Measurements from ENCODE around the gene HLA-DQA2.
"Not testable (repeated sequence)": the region's sequence is repeated elsewhere in the genome, so short reads cannot be mapped to it uniquely, and the experiment has no call there.

HLA-DQA2 gene

GRCh38 chr6:32752580-32752979 is 11.4 kb downstream of the HLA-DQA2 start:
- ATAC-seq (ENCODE audit: low read depth) (no peak), DNase-seq (ENCODE audit: low spot score in 2 of 2) (no peak)
- Mint-ChIP-seq H3K4me1 (no peaks in the 10 kb centered on the region), H3K27ac (no peak overlapping the region), H3K4me3 (no peak overlapping the region), H3K9me3 (no peaks in the 10 kb centered on the region), H3K36me3 (no peaks in the 10 kb centered on the region), H3K27me3 (peaks cover 16% of the 10 kb centered on the region)

- Mint-ChIP-seq H3K4me3 (no peak overlapping the region), H3K27me3 (peaks cover 9% of the 10 kb centered on the region), H3K36me3 (no peaks in the 10 kb centered on the region), H3K4me1 (no peaks in the 10 kb centered on the region), H3K27ac (no peak overlapping the region), H3K9me3 (no peaks in the 10 kb centered on the region)
- DNase-seq (ENCODE audit: low spot score in 2 of 2), result no peak
- ATAC-seq (ENCODE audit: low read depth), result no peak
Measured at GRCh38 chr6:32759669-32760068, 18.5 kb downstream of the HLA-DQA2 start.

GRCh38 chr6:32761072-32761471 is 19.9 kb downstream of the HLA-DQA2 start:
- no peak for DNase-seq (ENCODE audit: low spot score in 2 of 2)
- peaks cover 4% of the 10 kb centered on the region for H3K27me3 Mint-ChIP-seq
- H3K4me1 Mint-ChIP-seq, result no peaks in the 10 kb centered on the region
- peak; percentile 80 for ATAC-seq (ENCODE audit: low read depth)
- H3K36me3 Mint-ChIP-seq, result no peaks in the 10 kb centered on the region
- H3K9me3 Mint-ChIP-seq, result no peaks in the 10 kb centered on the region
- H3K4me3 Mint-ChIP-seq, result peak overlapping the region; percentile 73
- H3K27ac Mint-ChIP-seq, result peak overlapping the region; percentile 73

GRCh38 chr6:32761548-32761947 is 20.4 kb downstream of the HLA-DQA2 start:
- H3K27ac Mint-ChIP-seq, result peak overlapping the region; percentile 73
- ATAC-seq (ENCODE audit: low read depth) (no peak), DNase-seq (ENCODE audit: low spot score in 2 of 2) (no peak)
- H3K9me3 Mint-ChIP-seq, result no peaks in the 10 kb centered on the region
- peak overlapping the region; percentile 71 for H3K4me3 Mint-ChIP-seq
- no peaks in the 10 kb centered on the region for H3K4me1 Mint-ChIP-seq
- peaks cover 4% of the 10 kb centered on the region for H3K27me3 Mint-ChIP-seq
- no peaks in the 10 kb centered on the region for H3K36me3 Mint-ChIP-seq

- Mint-ChIP-seq H3K36me3 (no peaks in the 10 kb centered on the region), H3K9me3 (no peaks in the 10 kb centered on the region), H3K4me3 (peak within 1 kb of the TSS; percentile 69), H3K27me3 (peaks cover 9% of the 10 kb centered on the region), H3K27ac (peak within 1 kb of the TSS; percentile 58), H3K4me1 (no peaks in the 10 kb centered on the region)
- no peak for DNase-seq (ENCODE audit: low spot score in 2 of 2)
- ATAC-seq (ENCODE audit: low read depth), result peak; percentile 30
Measured at GRCh38 chr6:32763421-32763820, 22.2 kb downstream of the HLA-DQA2 start, which contains the start of gene HLA-DQB2. TSS of gene HLA-DQB2 (minus strand) at chr6:32763532. CDS start at chr6:32763470, 62 bp downstream.

GRCh38 chr6:32764048-32764447 is 22.9 kb downstream of the HLA-DQA2 start:
- no peak overlapping the region for H3K4me3 Mint-ChIP-seq

GRCh38 chr6:32772656-32773055 is 31.5 kb downstream of the HLA-DQA2 start:
- Mint-ChIP-seq H3K36me3 (no peaks in the 10 kb centered on the region), H3K4me1 (peaks cover 3% of the 10 kb centered on the region), H3K27me3 (peaks cover 4% of the 10 kb centered on the region), H3K4me3 (no peak overlapping the region), H3K9me3 (no peaks in the 10 kb centered on the region), H3K27ac (no peak overlapping the region)
- no peak for ATAC-seq (ENCODE audit: low read depth)
- no peak for DNase-seq (ENCODE audit: low spot score in 2 of 2)

More at GRCh38 chr6:32764048-32764447, 22.9 kb downstream of the HLA-DQA2 start:
- no peaks in the 10 kb centered on the region for H3K9me3 Mint-ChIP-seq
- DNase-seq (ENCODE audit: low spot score in 2 of 2), result no peak
- no peaks in the 10 kb centered on the region for H3K4me1 Mint-ChIP-seq
- H3K27me3 Mint-ChIP-seq, result peaks cover 7% of the 10 kb centered on the region
- no peak overlapping the region for H3K27ac Mint-ChIP-seq
- H3K36me3 Mint-ChIP-seq, result no peaks in the 10 kb centered on the region
- no peak for ATAC-seq (ENCODE audit: low read depth)

- Mint-ChIP-seq H3K9me3 (no peaks in the 10 kb centered on the region), H3K27ac (no peak overlapping the region), H3K27me3 (peaks cover 2% of the 10 kb centered on the region), H3K4me3 (no peak overlapping the region), H3K4me1 (peaks cover 3% of the 10 kb centered on the region), H3K36me3 (no peaks in the 10 kb centered on the region)
- no peak for DNase-seq (ENCODE audit: low spot score in 2 of 2)
- ATAC-seq (ENCODE audit: low read depth), result peak; percentile 86
Measured at GRCh38 chr6:32774426-32774825, 33.2 kb downstream of the HLA-DQA2 start.

- Mint-ChIP-seq H3K27me3 (peaks cover 2% of the 10 kb centered on the region), H3K9me3 (no peaks in the 10 kb centered on the region), H3K4me3 (no peak overlapping the region)
Measured at GRCh38 chr6:32775071-32775470, 33.9 kb downstream of the HLA-DQA2 start.

GRCh38 chr6:32779036-32779435 is 37.8 kb downstream of the HLA-DQA2 start:
- Mint-ChIP-seq H3K4me3 (no peak overlapping the region), H3K9me3 (peaks cover 1% of the 10 kb centered on the region), H3K27ac (no peak overlapping the region), H3K4me1 (peaks cover 7% of the 10 kb centered on the region), H3K36me3 (peaks cover 2% of the 10 kb centered on the region), H3K27me3 (no peaks in the 10 kb centered on the region)
- DNase-seq (ENCODE audit: low spot score in 2 of 2) (no peak), ATAC-seq (ENCODE audit: low read depth) (no peak)

More at GRCh38 chr6:32775071-32775470, 33.9 kb downstream of the HLA-DQA2 start:
- DNase-seq (ENCODE audit: low spot score in 2 of 2) (no peak), ATAC-seq (ENCODE audit: low read depth) (no peak)
- Mint-ChIP-seq H3K36me3 (no peaks in the 10 kb centered on the region), H3K27ac (no peak overlapping the region), H3K4me1 (peaks cover 3% of the 10 kb centered on the region)

- ATAC-seq (ENCODE audit: low read depth), result not testable (repeated sequence)
Measured at GRCh38 chr6:32782923-32783322, 41.7 kb downstream of the HLA-DQA2 start.

GRCh38 chr6:32785781-32786533 is 44.8 kb downstream of the HLA-DQA2 start:
- H3K27ac Mint-ChIP-seq, result no peak overlapping the region
- H3K9me3 Mint-ChIP-seq, result peaks cover 1% of the 10 kb centered on the region
- DNase-seq (ENCODE audit: low spot score in 2 of 2) (peak; percentile 50 to 58), ATAC-seq (ENCODE audit: low read depth) (peak; percentile 93)
- H3K4me3 Mint-ChIP-seq, result no peak overlapping the region
- peaks cover 2% of the 10 kb centered on the region for H3K4me1 Mint-ChIP-seq
- no peaks in the 10 kb centered on the region for H3K27me3 Mint-ChIP-seq
- no peaks in the 10 kb centered on the region for H3K36me3 Mint-ChIP-seq

More at GRCh38 chr6:32782923-32783322, 41.7 kb downstream of the HLA-DQA2 start:
- not testable (repeated sequence) for H3K9me3 Mint-ChIP-seq; H3K27me3 Mint-ChIP-seq; H3K27ac Mint-ChIP-seq; H3K4me3 Mint-ChIP-seq; H3K36me3 Mint-ChIP-seq; H3K4me1 Mint-ChIP-seq; DNase-seq (ENCODE audit: low spot score in 2 of 2)

GRCh38 chr6:32790306-32790705 is 49.1 kb downstream of the HLA-DQA2 start:
- ATAC-seq (ENCODE audit: low read depth) (no peak), DNase-seq (ENCODE audit: low spot score in 2 of 2) (no peak)
- H3K27ac Mint-ChIP-seq, result no peak overlapping the region
- no peaks in the 10 kb centered on the region for H3K27me3 Mint-ChIP-seq
- H3K9me3 Mint-ChIP-seq, result no peaks in the 10 kb centered on the region
- H3K4me3 Mint-ChIP-seq, result no peak overlapping the region
- no peaks in the 10 kb centered on the region for H3K36me3 Mint-ChIP-seq
- H3K4me1 Mint-ChIP-seq, result peaks cover 15% of the 10 kb centered on the region

- no peaks in the 10 kb centered on the region for H3K27me3 Mint-ChIP-seq
- H3K27ac Mint-ChIP-seq, result no peak overlapping the region
- H3K4me1 Mint-ChIP-seq, result peaks cover 25% of the 10 kb centered on the region
- H3K4me3 Mint-ChIP-seq, result no peak overlapping the region
- H3K36me3 Mint-ChIP-seq, result no peaks in the 10 kb centered on the region
- DNase-seq (ENCODE audit: low spot score in 2 of 2), result no peak
- H3K9me3 Mint-ChIP-seq, result no peaks in the 10 kb centered on the region
- no peak for ATAC-seq (ENCODE audit: low read depth)
Measured at GRCh38 chr6:32792901-32793435, 51.8 kb downstream of the HLA-DQA2 start.
